HEK293T (cell line): ENCODE measurements around the gene SERINC3.
A peak's percentile ranks its signal among the peaks of the same experiment; 100 is the strongest.

Experiments
- ARNT ChIP-seq: fragments of 450-650 bp; IDR thresholded peaks from 2 replicates; pipeline ENCODE4 v1.6.1; 2017; ENCODE audit warnings: mild to moderate bottlenecking
- LEF1 ChIP-seq: fragments of 450-650 bp; IDR thresholded peaks from 2 replicates; pipeline ENCODE4 v1.6.1; 2017; ENCODE audit warnings: mild to moderate bottlenecking, borderline replicate concordance
- NFRKB ChIP-seq: fragments of 450-650 bp; IDR thresholded peaks from 2 replicates; pipeline ENCODE4 v1.6.1; 2016; ENCODE audit warnings: mild to moderate bottlenecking, moderate library complexity
- PKNOX1 ChIP-seq: fragments of 450-650 bp; IDR thresholded peaks from 2 replicates; pipeline ENCODE4 v1.6.1; 2016

- TF ChIP-seq LEF1 (no peak), NFRKB (no peak), ARNT (no peak), PKNOX1 (peak; percentile 6; the same call in 1 of the 2 replicates)
Observed at GRCh38 chr20:44475694-44476560, 45.9 kb downstream of the SERINC3 start, which contains the start of gene TTPAL.
